Germinal center (tissue), 1 donor: ENCODE results near the gene SORT1.

ENCODE experiments used
- DNase-seq: peaks from one replicate; pipeline ENCODE4 v3.0.0; 2012; ENCODE audit warnings: mixed read lengths, low spot score

Gene SORT1

GRCh38 chr1:109272831-109273547 is 124.7 kb downstream of the SORT1 start:
- DNase-seq, result no peak

- DNase-seq, result no peak
Observed at GRCh38 chr1:109272021-109272799, 125.5 kb downstream of the SORT1 start.

- DNase-seq, result no peak
Observed at GRCh38 chr1:109271458-109271857, 126.3 kb downstream of the SORT1 start.

- no peak for DNase-seq
Observed at GRCh38 chr1:109270623-109271317, 126.9 kb downstream of the SORT1 start.

- no peak for DNase-seq
Observed at GRCh38 chr1:109269981-109270622, 127.6 kb downstream of the SORT1 start.

- no peak for DNase-seq
Observed at GRCh38 chr1:109269212-109269980, 128.3 kb downstream of the SORT1 start.

- no peak for DNase-seq
Observed at GRCh38 chr1:109268431-109269211, 129.1 kb downstream of the SORT1 start.

GRCh38 chr1:109267743-109268300 is 129.9 kb downstream of the SORT1 start:
- no peak for DNase-seq

GRCh38 chr1:109266965-109267364 is 130.8 kb downstream of the SORT1 start:
- DNase-seq, result no peak

GRCh38 chr1:109265741-109266330 is 131.9 kb downstream of the SORT1 start:
- no peak for DNase-seq

- DNase-seq, result no peak
Observed at GRCh38 chr1:109265016-109265415, 132.7 kb downstream of the SORT1 start.

- no peak for DNase-seq
Observed at GRCh38 chr1:109264379-109264755, 133.4 kb downstream of the SORT1 start.

- DNase-seq, result peak; percentile 78
Observed at GRCh38 chr1:109263597-109264378, 133.9 kb downstream of the SORT1 start.

GRCh38 chr1:109263234-109263596 is 134.5 kb downstream of the SORT1 start:
- no peak for DNase-seq

- DNase-seq, result no peak
Observed at GRCh38 chr1:109262231-109263055, 135.3 kb downstream of the SORT1 start.

- no peak for DNase-seq
Observed at GRCh38 chr1:109261578-109261977, 136.1 kb downstream of the SORT1 start.

GRCh38 chr1:109261006-109261405 is 136.7 kb downstream of the SORT1 start:
- DNase-seq, result no peak
